GM19452 (cell line): ENCODE results near the gene CEP83.
A peak's percentile ranks its signal among the peaks of the same experiment; 100 is the strongest.
"Not testable (repeated sequence)": the region's sequence is repeated elsewhere in the genome, so short reads cannot be mapped to it uniquely, and the experiment has no call there.

ENCODE experiments used
- ATAC-seq: cut with Tn5 transposase; IDR thresholded peaks from one replicate; pipeline ENCODE4 v1.9.1; 2021; ENCODE audit not compliant: unreplicated experiment

The CEP83 gene

GRCh38 chr12:94435511-94435927 is 24.1 kb downstream of the CEP83 start:
- ATAC-seq: no peak

- no peak for ATAC-seq
Measured at GRCh38 chr12:94434171-94434570, 25.5 kb downstream of the CEP83 start.

- no peak for ATAC-seq
Measured at GRCh38 chr12:94433744-94434143, 25.9 kb downstream of the CEP83 start.

GRCh38 chr12:94430304-94430703 is 29.4 kb downstream of the CEP83 start:
- no peak for ATAC-seq

DNA sequence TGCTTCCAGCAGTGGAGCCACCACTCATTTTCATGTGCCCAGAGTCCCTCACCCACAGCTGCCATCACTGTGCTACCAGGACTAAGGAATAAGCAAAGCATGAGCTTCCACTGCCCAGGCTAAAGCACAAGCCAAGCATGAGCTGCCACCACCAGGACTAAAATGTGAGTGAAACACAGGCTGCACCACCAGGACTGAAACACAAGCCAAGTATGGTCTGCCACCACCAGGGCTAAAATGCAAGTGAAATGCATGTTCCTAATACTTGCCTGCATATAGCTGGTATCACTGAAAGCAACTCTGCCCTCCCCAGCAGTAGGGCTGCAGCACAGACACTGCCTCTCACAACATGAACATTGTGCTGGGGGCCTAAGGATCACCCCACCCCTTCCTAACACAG is 30.0 kb downstream of the CEP83 start:
- no peak for ATAC-seq

GRCh38 chr12:94429191-94429590 is 30.5 kb downstream of the CEP83 start:
- ATAC-seq: no peak

- ATAC-seq: no peak
Measured at GRCh38 chr12:94427501-94428381, 31.9 kb downstream of the CEP83 start.

DNA sequence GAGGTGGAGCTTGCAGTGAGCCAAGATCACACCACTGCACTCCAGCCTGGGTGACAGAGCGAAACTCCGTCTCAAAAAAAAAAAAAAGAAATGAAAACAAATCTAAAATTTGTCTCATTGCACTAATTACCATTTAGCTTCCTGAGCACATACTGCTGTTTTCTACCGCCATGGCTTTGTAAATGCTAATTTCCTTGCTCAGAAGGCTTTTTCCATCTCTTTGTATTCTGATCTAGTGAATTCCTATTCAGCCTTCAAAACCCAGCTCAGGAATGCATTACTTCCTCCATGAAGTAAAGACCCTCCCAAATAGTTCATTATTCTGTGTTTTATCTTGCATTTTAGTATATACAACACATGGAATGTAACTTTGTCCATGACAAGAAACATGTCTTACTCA is 33.6 kb downstream of the CEP83 start:
- ATAC-seq: no peak

GRCh38 chr12:94424830-94425229 is 34.8 kb downstream of the CEP83 start:
- ATAC-seq: not testable (repeated sequence)

GRCh38 chr12:94421868-94422740 is 37.6 kb downstream of the CEP83 start:
- no peak for ATAC-seq

- no peak for ATAC-seq
Measured at GRCh38 chr12:94418517-94418916, 41.1 kb downstream of the CEP83 start.

DNA sequence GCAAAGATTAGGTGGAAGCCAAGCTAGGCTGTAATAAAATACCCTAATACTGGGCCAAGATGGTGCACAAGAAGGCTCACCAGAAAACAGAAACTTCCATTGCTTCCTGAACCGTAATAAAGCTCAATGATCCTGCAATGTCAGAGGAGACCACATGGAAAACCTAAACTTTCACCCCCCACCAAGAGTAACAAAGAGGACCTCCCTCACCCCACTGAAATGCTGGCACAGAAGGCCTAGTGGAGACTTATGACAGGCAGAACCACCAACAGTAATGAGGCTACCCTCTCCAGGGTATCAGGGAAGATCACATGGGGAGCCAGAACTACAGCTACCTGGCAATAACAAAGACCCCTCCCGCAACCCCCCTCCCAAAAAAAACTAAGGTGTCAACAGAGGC is 43.1 kb downstream of the CEP83 start:
- ATAC-seq: no peak

DNA sequence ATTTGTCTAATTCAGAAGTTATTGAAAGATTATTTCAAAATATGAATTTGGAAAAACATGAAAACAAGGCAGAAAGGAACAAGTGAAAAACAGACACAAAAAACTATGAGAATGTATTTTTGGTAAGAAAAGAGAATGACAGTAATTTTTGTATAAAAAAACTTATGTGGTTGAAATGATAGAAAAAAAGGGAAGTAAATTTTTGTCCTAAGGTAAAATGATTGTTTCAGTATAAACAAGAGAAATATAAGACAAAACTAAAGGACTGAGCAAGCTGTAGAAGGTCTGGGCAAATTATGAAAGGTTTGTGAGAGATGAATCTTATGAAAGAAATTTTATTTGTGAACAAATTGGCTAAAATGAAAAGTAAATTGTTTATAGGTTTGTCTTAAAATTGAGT is 44.6 kb downstream of the CEP83 start:
- no peak for ATAC-seq

DNA sequence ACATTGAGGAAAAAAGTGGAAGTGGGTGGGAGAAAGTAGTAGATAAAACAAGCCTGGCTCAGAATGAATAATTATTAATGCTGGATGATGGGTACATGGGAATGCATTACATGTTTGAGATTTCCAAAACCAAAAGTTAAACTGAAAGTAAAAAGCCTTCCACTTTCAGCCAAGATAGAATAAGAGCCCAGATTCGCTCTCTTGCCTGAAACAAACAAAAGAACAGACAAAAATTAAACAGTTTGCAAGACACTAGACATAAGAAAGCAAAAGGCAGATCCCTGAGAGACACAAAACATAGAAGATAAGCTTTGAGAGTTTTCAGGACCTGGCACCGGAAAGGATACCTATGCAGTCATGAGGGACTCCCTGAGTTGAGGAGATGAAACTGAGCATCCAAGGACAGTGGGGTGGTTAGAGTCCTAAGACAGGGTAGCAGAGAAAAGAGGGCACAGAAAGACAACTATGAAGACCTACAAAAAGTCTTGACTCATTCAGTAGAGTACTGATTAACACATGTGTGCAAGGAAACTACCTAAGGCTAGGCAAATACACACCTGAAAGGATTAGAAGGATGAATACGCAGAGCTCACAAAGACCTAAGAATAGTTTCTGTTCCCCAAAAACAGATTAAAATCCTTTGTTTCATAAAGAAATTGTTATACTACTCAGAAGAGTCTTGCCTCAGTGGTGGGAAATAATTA is 54.1 kb downstream of the CEP83 start:
- peak; percentile 86 for ATAC-seq

GRCh38 chr12:94404854-94405253 is 54.8 kb downstream of the CEP83 start:
- no peak for ATAC-seq

DNA sequence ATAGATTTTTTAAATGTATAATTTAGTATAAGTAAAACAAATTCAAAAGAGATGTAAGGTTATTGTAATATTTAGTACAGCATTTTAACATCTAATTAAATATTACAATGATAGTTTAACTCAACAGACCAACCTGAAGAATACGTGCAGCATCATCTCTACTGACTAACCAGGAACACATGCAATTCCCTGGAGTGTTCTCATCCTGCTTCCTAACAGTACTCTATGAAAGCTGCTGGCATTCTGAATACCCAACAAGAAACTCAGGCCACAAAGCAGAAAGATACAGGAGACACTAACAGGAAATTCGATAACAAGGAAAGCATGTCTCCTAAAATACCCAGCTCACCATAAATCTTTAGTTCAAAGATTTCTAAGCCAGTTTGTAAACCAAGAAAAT is 58.3 kb downstream of the CEP83 start:
- no peak for ATAC-seq

DNA sequence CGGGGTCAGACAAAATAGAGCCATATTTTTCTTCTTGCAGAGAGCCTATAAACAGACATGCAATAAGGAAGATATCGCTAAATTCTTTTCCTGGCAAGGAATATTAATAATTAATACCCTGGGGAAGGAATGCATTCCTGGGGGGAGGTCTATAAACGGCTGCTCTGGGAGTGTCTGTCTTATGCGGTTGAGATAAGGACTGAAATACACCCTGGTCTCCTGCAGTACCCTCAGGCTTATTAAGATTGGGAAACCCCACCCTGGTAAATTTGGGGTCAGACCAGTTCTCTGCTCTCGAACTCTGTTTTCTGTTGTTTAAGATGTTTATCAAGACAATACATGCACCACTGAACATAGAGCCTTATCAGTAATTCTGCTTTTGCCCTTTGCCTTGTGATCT is 61.0 kb downstream of the CEP83 start:
- ATAC-seq: not testable (repeated sequence)

GRCh38 chr12:94397401-94397800 is 62.3 kb downstream of the CEP83 start:
- ATAC-seq: no peak

- ATAC-seq: not testable (repeated sequence)
Measured at GRCh38 chr12:94396014-94396413, 63.7 kb downstream of the CEP83 start.

- no peak for ATAC-seq
Measured at GRCh38 chr12:94390130-94390485, 69.6 kb downstream of the CEP83 start.

GRCh38 chr12:94389482-94390129 is 70.1 kb downstream of the CEP83 start:
- ATAC-seq: not testable (repeated sequence)
